VCaP (cell line): ENCODE data around the gene CTPS2.
"Not testable (repeated sequence)": the region's sequence is repeated elsewhere in the genome, so short reads cannot be mapped to it uniquely, and the experiment has no call there.

Source experiments
- H3K27ac ChIP-seq: fragments of 450-650 bp; 2 replicates; pipeline ENCODE4 v1.5.1; 2017
- CTCF ChIP-seq: fragments of 450-650 bp; conservative IDR thresholded peaks from 2 replicates; pipeline ENCODE4 v1.5.1; 2017; ENCODE audit warnings: mild to moderate bottlenecking, moderate library complexity

Gene CTPS2

GRCh38 chrX:16587836-16588235, 124.6 kb downstream of the CTPS2 start:
- no peak overlapping the region for H3K27ac ChIP-seq
- no peak for TF ChIP-seq CTCF

GRCh38 chrX:16586377-16587112, 125.9 kb downstream of the CTPS2 start:
- no peak overlapping the region for H3K27ac ChIP-seq
- no peak for TF ChIP-seq CTCF

- H3K27ac ChIP-seq = no peak overlapping the region
- no peak for TF ChIP-seq CTCF
Measured at GRCh38 chrX:16585486-16586376, 126.7 kb downstream of the CTPS2 start.

- peak overlapping the region; percentile 18; the same call in 1 of the 2 replicates for H3K27ac ChIP-seq
Measured at GRCh38 chrX:16580004-16580797, 132.3 kb downstream of the CTPS2 start.

GRCh38 chrX:16579517-16579916, 133.0 kb downstream of the CTPS2 start:
- H3K27ac ChIP-seq = peak overlapping the region; percentile 18; the same call in 1 of the 2 replicates
- TF ChIP-seq CTCF = no peak

GRCh38 chrX:16578218-16578617, 134.3 kb downstream of the CTPS2 start:
- no peak overlapping the region for H3K27ac ChIP-seq
- TF ChIP-seq CTCF = no peak

GRCh38 chrX:16577483-16578029, 134.9 kb downstream of the CTPS2 start:
- no peak overlapping the region for H3K27ac ChIP-seq
- TF ChIP-seq CTCF = no peak

GRCh38 chrX:16575388-16575787, 137.1 kb downstream of the CTPS2 start:
- not testable (repeated sequence) for H3K27ac ChIP-seq
